OCI-LY3 (cell line): Measurements from ENCODE around the gene PAQR3.
"Not testable (repeated sequence)": the region's sequence is repeated elsewhere in the genome, so short reads cannot be mapped to it uniquely, and the experiment has no call there.

Experiments used
- H2AFZ ChIP-seq: fragments of 200-600, 300-600 bp; shearing (Covaris generic); 2 replicates; pipeline ENCODE4 v1.6.0; 2014; ENCODE audit warnings: antibody characterized with exemption, low read depth, low read length
- H3K27ac ChIP-seq: fragments of 200-600, 300-600 bp; sonication (generic); 2 replicates; pipeline ENCODE4 v1.5.1; 2014; ENCODE audit warnings: mild to moderate bottlenecking, low read length, moderate library complexity, mixed read lengths
- H3K27me3 ChIP-seq: fragments of 200-600, 300-600 bp; sonication (generic); 2 replicates; pipeline ENCODE4 v1.6.1; 2014; ENCODE audit warnings: low read depth, low read length, mixed read lengths
- H3K36me3 ChIP-seq: fragments of 200-600, 300-600 bp; sonication (generic); replicated peaks from 2 replicates; pipeline ENCODE3; 2014; ENCODE audit warnings: low read depth, low read length, mixed read lengths
- H3K4me1 ChIP-seq: fragments of 300-600, 200-600 bp; sonication (generic); 2 replicates; pipeline ENCODE4 v1.6.1; 2014; ENCODE audit warnings: low read length, mixed read lengths
- H3K4me2 ChIP-seq: fragments of 200-600, 300-600 bp; sonication (generic); 2 replicates; pipeline ENCODE4 v1.6.1; 2014; ENCODE audit warnings: low read length, mixed read lengths
- H3K4me3 ChIP-seq: fragments of 300-600, 200-600 bp; sonication (generic); 2 replicates; pipeline ENCODE4 v1.5.1; 2014; ENCODE audit warnings: antibody characterized with exemption, mild to moderate bottlenecking, low read length, moderate library complexity
- H3K79me2 ChIP-seq: fragments of 300-600, 200-600 bp; shearing (Covaris generic); 2 replicates; pipeline ENCODE4 v1.6.1; 2014; ENCODE audit warnings: mild to moderate bottlenecking, low read length, mixed read lengths
- H3K9ac ChIP-seq: fragments of 300-600, 200-600 bp; shearing (Covaris generic); 2 replicates; pipeline ENCODE4 v1.6.0; 2014; ENCODE audit warnings: mild to moderate bottlenecking, low read length, moderate library complexity
- H3K9me3 ChIP-seq: fragments of 200-600, 300-600 bp; shearing (Covaris generic); 2 replicates; pipeline ENCODE4 v1.6.1; 2014; ENCODE audit warnings: low read length, mixed read lengths; ENCODE audit not compliant: insufficient read depth
- H4K20me1 ChIP-seq: fragments of 200-600, 300-600 bp; sonication (generic); 2 replicates; pipeline ENCODE4 v1.6.1; 2016; ENCODE audit warnings: low read length, mixed read lengths; ENCODE audit not compliant: insufficient read depth
- CTCF ChIP-seq: fragments of 200-600, 300-600 bp; sonication (generic); IDR thresholded peaks from 2 replicates; pipeline ENCODE4 v1.5.1; 2014; ENCODE audit warnings: antibody characterized with exemption, low read length, low read depth
- EZH2phosphoT487 ChIP-seq: fragments of 200-600 bp; shearing (Covaris generic); IDR thresholded peaks from 2 replicates; pipeline ENCODE4 v1.6.1; 2018; ENCODE audit warnings: antibody characterized with exemption, mixed run types, low read depth

The PAQR3 gene

GRCh38 chr4:78922207-78922606, 17.0 kb downstream of the PAQR3 start:
- no peaks in the 10 kb centered on the region for H3K27me3 ChIP-seq
- no peaks in the 10 kb centered on the region for H3K79me2 ChIP-seq
- H3K4me2 ChIP-seq = no peak overlapping the region
- no peaks in the 10 kb centered on the region for H3K4me1 ChIP-seq
- H2AFZ ChIP-seq = no peak overlapping the region
- no peak overlapping the region for H3K27ac ChIP-seq
- H3K9ac ChIP-seq = no peak overlapping the region
- TF ChIP-seq EZH2phosphoT487 (no peak), CTCF (no peak)
- peaks cover 3% of the 10 kb centered on the region for H3K36me3 ChIP-seq
- no peaks in the 10 kb centered on the region for H3K9me3 ChIP-seq
- H3K4me3 ChIP-seq = no peak overlapping the region
- H4K20me1 ChIP-seq = no peaks in the 10 kb centered on the region

- no peaks in the 10 kb centered on the region for H3K4me1 ChIP-seq
- no peaks in the 10 kb centered on the region for H4K20me1 ChIP-seq
- H3K9ac ChIP-seq = no peak overlapping the region
- H3K4me2 ChIP-seq = no peak overlapping the region
- H3K9me3 ChIP-seq = no peaks in the 10 kb centered on the region
- no peak overlapping the region for H3K27ac ChIP-seq
- no peaks in the 10 kb centered on the region for H3K79me2 ChIP-seq
- no peak for TF ChIP-seq EZH2phosphoT487
- TF ChIP-seq CTCF = no peak
- H2AFZ ChIP-seq = no peak overlapping the region
- H3K4me3 ChIP-seq = no peak overlapping the region
- H3K27me3 ChIP-seq = no peaks in the 10 kb centered on the region
- H3K36me3 ChIP-seq = peaks cover 7% of the 10 kb centered on the region
Measured at GRCh38 chr4:78910612-78911011, 28.6 kb downstream of the PAQR3 start.

- H2AFZ ChIP-seq, H3K9ac ChIP-seq, H3K9me3 ChIP-seq, H3K27ac ChIP-seq, H4K20me1 ChIP-seq, H3K4me2 ChIP-seq, H3K4me1 ChIP-seq, H3K27me3 ChIP-seq, H3K4me3 ChIP-seq, H3K36me3 ChIP-seq, H3K79me2 ChIP-seq: not testable (repeated sequence)
Measured at GRCh38 chr4:78908974-78909373, 30.3 kb downstream of the PAQR3 start.

- Histone ChIP-seq H3K4me3 (no peak overlapping the region), H3K4me1 (no peaks in the 10 kb centered on the region)
- TF ChIP-seq CTCF = no peak
- no peak for TF ChIP-seq EZH2phosphoT487
Measured at GRCh38 chr4:78907638-78908037, 31.6 kb downstream of the PAQR3 start.

GRCh38 chr4:78904143-78904542, 35.1 kb downstream of the PAQR3 start:
- Histone ChIP-seq H3K36me3 (no peaks in the 10 kb centered on the region), H3K9me3 (no peaks in the 10 kb centered on the region), H3K9ac (no peak overlapping the region), H3K27ac (no peak overlapping the region), H4K20me1 (no peaks in the 10 kb centered on the region), H3K27me3 (no peaks in the 10 kb centered on the region), H3K4me3 (no peak overlapping the region), H3K79me2 (no peaks in the 10 kb centered on the region), H3K4me2 (no peak overlapping the region), H3K4me1 (no peaks in the 10 kb centered on the region), H2AFZ (no peak overlapping the region)
- TF ChIP-seq CTCF = no peak

More at GRCh38 chr4:78907638-78908037, 31.6 kb downstream of the PAQR3 start:
- no peaks in the 10 kb centered on the region for H3K27me3 ChIP-seq
- no peak overlapping the region for H2AFZ ChIP-seq
- no peaks in the 10 kb centered on the region for H3K79me2 ChIP-seq
- no peak overlapping the region for H3K9ac ChIP-seq
- no peaks in the 10 kb centered on the region for H4K20me1 ChIP-seq
- H3K36me3 ChIP-seq = peaks cover 7% of the 10 kb centered on the region
- no peak overlapping the region for H3K4me2 ChIP-seq
- H3K27ac ChIP-seq = no peak overlapping the region
- H3K9me3 ChIP-seq = no peaks in the 10 kb centered on the region
